Measurements from ENCODE around the gene RNF212.
"Not testable (repeated sequence)": the region's sequence is repeated elsewhere in the genome, so short reads cannot be mapped to it uniquely, and the experiment has no call there.

The RNF212 gene

GRCh38 chr4:1113311-1114009 is at the start of gene RNF212:
Gene RNF212, minus strand, starts transcription at chr4:1113564. Its CDS starts 100 bp downstream, at chr4:1113464.
- peak; percentile 19 for DNase-seq

GRCh38 chr4:1160351-1160750 is 47.0 kb upstream of the RNF212 start:
- DNase-seq: no peak

GRCh38 chr4:1156069-1156468 is 42.7 kb upstream of the RNF212 start:
- no peak for DNase-seq

GRCh38 chr4:1155314-1155713 is 42.0 kb upstream of the RNF212 start:
- DNase-seq: no peak

- no peak for DNase-seq
These were observed 41.3 kb upstream of the RNF212 start for GRCh38 chr4:1154523-1155182.

GRCh38 chr4:1154126-1154522 is 40.8 kb upstream of the RNF212 start:
- no peak for DNase-seq

GRCh38 chr4:1153567-1154090 is 40.3 kb upstream of the RNF212 start:
- DNase-seq: no peak

- no peak for DNase-seq
These were observed 38.9 kb upstream of the RNF212 start for GRCh38 chr4:1152290-1152689.

- no peak for DNase-seq
These were observed 38.2 kb upstream of the RNF212 start for GRCh38 chr4:1151541-1151940.

- DNase-seq: no peak
These were observed 37.5 kb upstream of the RNF212 start for GRCh38 chr4:1150875-1151274.

- no peak for DNase-seq
These were observed 26.5 kb upstream of the RNF212 start for GRCh38 chr4:1139860-1140259.

- no peak for DNase-seq
These were observed 24.5 kb upstream of the RNF212 start for GRCh38 chr4:1137850-1138249.

GRCh38 chr4:1137063-1137776 is 23.9 kb upstream of the RNF212 start:
- DNase-seq: no peak

- DNase-seq: no peak
These were observed 22.7 kb upstream of the RNF212 start for GRCh38 chr4:1136048-1136447.

- DNase-seq: no peak
These were observed 19.7 kb upstream of the RNF212 start for GRCh38 chr4:1133033-1133432.

- DNase-seq: peak; percentile 54
These were observed 17.2 kb upstream of the RNF212 start for GRCh38 chr4:1130316-1131186.

GRCh38 chr4:1126506-1126905 is 13.1 kb upstream of the RNF212 start:
- DNase-seq: no peak

GRCh38 chr4:1125466-1125865 is 12.1 kb upstream of the RNF212 start:
- not testable (repeated sequence) for DNase-seq

GRCh38 chr4:1124818-1125217 is 11.5 kb upstream of the RNF212 start:
- DNase-seq: no peak

GRCh38 chr4:1122505-1122904 is 9.1 kb upstream of the RNF212 start:
- no peak for DNase-seq

GRCh38 chr4:1116838-1117237 is 3.5 kb upstream of the RNF212 start:
- no peak for DNase-seq

GRCh38 chr4:1115528-1116293 is 2.3 kb upstream of the RNF212 start:
- no peak for DNase-seq

All from T1000 (cell line).